Measurements from ENCODE around the gene B3GALT2.
"Not testable (repeated sequence)": the region's sequence is repeated elsewhere in the genome, so short reads cannot be mapped to it uniquely, and the experiment has no call there.

B3GALT2 gene, protein sequence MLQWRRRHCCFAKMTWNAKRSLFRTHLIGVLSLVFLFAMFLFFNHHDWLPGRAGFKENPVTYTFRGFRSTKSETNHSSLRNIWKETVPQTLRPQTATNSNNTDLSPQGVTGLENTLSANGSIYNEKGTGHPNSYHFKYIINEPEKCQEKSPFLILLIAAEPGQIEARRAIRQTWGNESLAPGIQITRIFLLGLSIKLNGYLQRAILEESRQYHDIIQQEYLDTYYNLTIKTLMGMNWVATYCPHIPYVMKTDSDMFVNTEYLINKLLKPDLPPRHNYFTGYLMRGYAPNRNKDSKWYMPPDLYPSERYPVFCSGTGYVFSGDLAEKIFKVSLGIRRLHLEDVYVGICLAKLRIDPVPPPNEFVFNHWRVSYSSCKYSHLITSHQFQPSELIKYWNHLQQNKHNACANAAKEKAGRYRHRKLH

DNA sequence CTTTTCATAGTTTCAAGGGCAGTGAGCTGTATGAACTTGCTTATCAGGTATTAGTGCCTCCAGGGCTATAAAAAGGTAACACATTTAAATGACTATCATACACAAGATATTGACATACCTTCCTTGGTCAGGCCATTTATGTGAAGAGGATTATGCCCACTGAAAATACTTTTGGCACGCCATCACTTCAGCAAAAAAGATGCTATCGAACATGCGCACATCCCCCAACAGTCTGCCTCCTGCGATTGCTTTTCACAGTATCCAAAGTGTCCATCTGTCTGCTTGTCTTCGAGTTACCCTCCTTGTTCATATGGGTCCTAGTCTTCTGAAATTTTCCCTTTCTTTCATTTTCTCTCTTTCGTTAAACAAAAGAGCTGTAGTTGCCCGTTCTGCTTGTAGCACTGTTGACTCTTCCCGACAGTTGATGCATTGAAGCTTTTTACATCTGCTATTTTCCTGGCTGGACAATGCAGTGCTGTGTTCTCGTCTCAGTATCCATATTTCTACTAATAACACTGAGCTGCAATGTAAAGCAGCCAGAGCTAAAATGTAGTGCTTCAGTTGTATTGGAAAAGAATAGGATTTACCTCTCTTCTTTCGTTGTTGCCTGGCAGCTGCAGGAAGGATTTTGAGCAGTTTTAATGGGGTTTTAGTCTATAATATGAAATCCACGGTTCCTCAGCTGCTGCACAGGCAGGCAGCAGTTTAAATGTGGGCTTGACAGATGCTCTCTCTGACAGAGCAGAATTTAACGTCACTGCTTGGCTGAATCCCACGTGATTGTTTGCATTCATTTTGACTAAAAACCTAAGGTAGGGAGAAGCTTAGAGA, at the start of gene B3GALT2:
Gene B3GALT2, minus strand, starts transcription at position 713 of the 831 bp plus-strand sequence. CDS start 5,051 bp downstream, outside the sequence.
- DNase-seq (ENCODE audit: low read depth): peak; percentile 61
- peak within 1 kb of the TSS; percentile 25 for H3K4me3 ChIP-seq (ENCODE audit: control insufficient read depth, low read depth, low read length)
- TF ChIP-seq, protein P1, sequence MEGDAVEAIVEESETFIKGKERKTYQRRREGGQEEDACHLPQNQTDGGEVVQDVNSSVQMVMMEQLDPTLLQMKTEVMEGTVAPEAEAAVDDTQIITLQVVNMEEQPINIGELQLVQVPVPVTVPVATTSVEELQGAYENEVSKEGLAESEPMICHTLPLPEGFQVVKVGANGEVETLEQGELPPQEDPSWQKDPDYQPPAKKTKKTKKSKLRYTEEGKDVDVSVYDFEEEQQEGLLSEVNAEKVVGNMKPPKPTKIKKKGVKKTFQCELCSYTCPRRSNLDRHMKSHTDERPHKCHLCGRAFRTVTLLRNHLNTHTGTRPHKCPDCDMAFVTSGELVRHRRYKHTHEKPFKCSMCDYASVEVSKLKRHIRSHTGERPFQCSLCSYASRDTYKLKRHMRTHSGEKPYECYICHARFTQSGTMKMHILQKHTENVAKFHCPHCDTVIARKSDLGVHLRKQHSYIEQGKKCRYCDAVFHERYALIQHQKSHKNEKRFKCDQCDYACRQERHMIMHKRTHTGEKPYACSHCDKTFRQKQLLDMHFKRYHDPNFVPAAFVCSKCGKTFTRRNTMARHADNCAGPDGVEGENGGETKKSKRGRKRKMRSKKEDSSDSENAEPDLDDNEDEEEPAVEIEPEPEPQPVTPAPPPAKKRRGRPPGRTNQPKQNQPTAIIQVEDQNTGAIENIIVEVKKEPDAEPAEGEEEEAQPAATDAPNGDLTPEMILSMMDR (conservative IDR thresholded peaks at IDR 0.05; ENCODE audit: control insufficient read depth, insufficient read depth, low read depth, low read length): no peak

- DNase-seq (ENCODE audit: low read depth): no peak
- no peak overlapping the region for H3K4me3 ChIP-seq (ENCODE audit: control insufficient read depth, low read depth, low read length)
- TF ChIP-seq, protein P1 (conservative IDR thresholded peaks at IDR 0.05; ENCODE audit: control insufficient read depth, insufficient read depth, low read depth, low read length): no peak
Measured at GRCh38 chr1:193234530-193234929, 48.1 kb upstream of the B3GALT2 start.

DNA sequence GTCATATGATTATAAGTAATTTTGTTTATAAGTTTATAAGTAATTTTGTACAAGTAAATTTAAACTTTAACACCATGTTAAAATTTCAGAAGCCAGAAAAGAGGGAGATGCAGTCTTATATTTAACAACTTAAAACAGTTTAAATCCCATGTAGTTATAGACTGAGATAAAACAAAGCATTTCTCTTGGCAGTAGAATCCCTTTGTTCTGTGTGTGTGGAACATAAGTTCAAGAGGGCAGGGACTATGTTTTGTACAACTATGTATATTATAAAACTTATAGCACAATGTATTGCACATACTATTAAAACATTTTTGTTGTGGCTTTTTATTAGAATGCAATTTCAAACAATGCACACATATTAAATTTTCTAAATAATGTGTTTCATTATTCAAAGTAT, 44.7 kb upstream of the B3GALT2 start:
- DNase-seq (ENCODE audit: low read depth); H3K4me3 ChIP-seq (ENCODE audit: control insufficient read depth, low read depth, low read length): not testable (repeated sequence)

GRCh38 chr1:193229136-193229535, 42.7 kb upstream of the B3GALT2 start:
- TF ChIP-seq, protein P1 (conservative IDR thresholded peaks at IDR 0.05; ENCODE audit: control insufficient read depth, insufficient read depth, low read depth, low read length): no peak
- DNase-seq (ENCODE audit: low read depth): peak; percentile 3
- no peak overlapping the region for H3K4me3 ChIP-seq (ENCODE audit: control insufficient read depth, low read depth, low read length)

GRCh38 chr1:193222056-193222615, 35.7 kb upstream of the B3GALT2 start:
- no peak overlapping the region for H3K4me3 ChIP-seq (ENCODE audit: control insufficient read depth, low read depth, low read length)
- no peak for DNase-seq (ENCODE audit: low read depth)
- TF ChIP-seq, protein P1 (conservative IDR thresholded peaks at IDR 0.05; ENCODE audit: control insufficient read depth, insufficient read depth, low read depth, low read length): no peak

GRCh38 chr1:193221651-193222050, 35.2 kb upstream of the B3GALT2 start:
- no peak for DNase-seq (ENCODE audit: low read depth)
- TF ChIP-seq, protein P1 (conservative IDR thresholded peaks at IDR 0.05; ENCODE audit: control insufficient read depth, insufficient read depth, low read depth, low read length): no peak
- no peak overlapping the region for H3K4me3 ChIP-seq (ENCODE audit: control insufficient read depth, low read depth, low read length)
